K562 (cell line): ENCODE measurements around the gene PTPMT1. TPM values are rescaled to one million over a fixed set of nuclear protein-coding genes. Genes with fewer than 3 reads are reported as not detected.

Experiments
- ARID1B ChIP-seq: fragments of 450-650 bp; IDR thresholded peaks from 2 replicates; pipeline ENCODE4 v1.6.1; 2016; ENCODE audit warnings: antibody characterized with exemption, mild to moderate bottlenecking, inconsistent platforms
- ATF2 ChIP-seq: sonication (generic); formaldehyde crosslinking; IDR thresholded peaks from 2 replicates; pipeline ENCODE4 v1.8.1; 2022; ENCODE audit warnings: missing genetic modification reagents
- CBX3 ChIP-seq, 2 experiments: IDR thresholded peaks; 1 replicate in 1 of 2; 2 replicates in 1 of 2; pipeline ENCODE4 v1.6.1; 2012; ENCODE audit warnings: inconsistent platforms in 2 of 2, low read length in 2 of 2, borderline replicate concordance in 1 of 2, control low read depth in 1 of 2
- DACH1 ChIP-seq: fragments of 450-650 bp; IDR thresholded peaks from 2 replicates; pipeline ENCODE4 v1.6.1; 2018; ENCODE audit not compliant: partially characterized antibody
- HSF4 ChIP-seq: fragments of 250-450 bp; sonication (Bioruptor Pico); IDR thresholded peaks from 2 replicates; pipeline ENCODE4 v2.1.2; 2022; ENCODE audit warnings: mild to moderate bottlenecking, moderate library complexity, borderline replicate concordance
- LCOR ChIP-seq: sonication (generic); formaldehyde crosslinking; IDR thresholded peaks from 2 replicates; pipeline ENCODE4 v1.8.0; 2022; ENCODE audit warnings: mild to moderate bottlenecking, missing genetic modification reagents
- MAX ChIP-seq: sonication (generic); formaldehyde crosslinking; IDR thresholded peaks from 2 replicates; pipeline ENCODE4 v1.9.0; 2022; ENCODE audit warnings: mild to moderate bottlenecking, missing genetic modification reagents
- MNT ChIP-seq, 2 experiments: fragments of 450-650 bp; conservative IDR thresholded peaks; 2 replicates each; pipeline ENCODE4 v1.6.1; 2017; ENCODE audit warnings: mild to moderate bottlenecking in 2 of 2, moderate library complexity in 2 of 2
- PHF21A ChIP-seq: fragments of 450-650 bp; IDR thresholded peaks from 2 replicates; pipeline ENCODE4 v1.6.1; 2017; ENCODE audit warnings: low read depth, borderline replicate concordance
- POLR2H ChIP-seq: IDR thresholded peaks from 2 replicates; pipeline ENCODE4 v1.6.1; 2016; ENCODE audit warnings: missing genetic modification characterization, low read depth, mild to moderate bottlenecking, control low read depth, missing compliant biosample characterization, moderate library complexity
- PRMT5 ChIP-seq: sonication (generic); formaldehyde crosslinking; IDR thresholded peaks from 2 replicates; pipeline ENCODE4 v1.5.0; 2020; ENCODE audit warnings: missing genetic modification reagents
- RBM34 ChIP-seq: fragments of 200-400 bp; formaldehyde crosslinking; IDR thresholded peaks from 2 replicates; pipeline ENCODE4 v1.6.1; 2018; ENCODE audit warnings: low read length, borderline replicate concordance; ENCODE audit not compliant: insufficient read depth
- RCOR1 ChIP-seq, 2 experiments: IDR thresholded peaks; 2 replicates each; pipeline ENCODE4 v1.6.1; 2012; ENCODE audit warnings: low read depth in 2 of 2, low read length in 2 of 2, borderline replicate concordance in 1 of 2, improper control_type of control experiment in 1 of 2
- SRSF9 ChIP-seq: fragments of 200-400 bp; formaldehyde crosslinking; IDR thresholded peaks from 2 replicates; pipeline ENCODE4 v1.6.1; 2017; ENCODE audit warnings: low read depth, low read length, borderline replicate concordance
- THAP12 ChIP-seq: fragments of 250-450 bp; sonication (Bioruptor Pico); IDR thresholded peaks from 2 replicates; pipeline ENCODE4 v1.9.0; 2021; ENCODE audit warnings: mild to moderate bottlenecking, inconsistent platforms
- ZBTB12 ChIP-seq: fragments of 250-450 bp; sonication (Bioruptor Pico); IDR thresholded peaks from 2 replicates; pipeline ENCODE4 v1.4.0; 2020
- ZNF436 ChIP-seq: fragments of 250-450, 450-650 bp; sonication (Bioruptor Pico); formaldehyde crosslinking; IDR thresholded peaks from 2 replicates; pipeline ENCODE4 v1.7.0; 2020; ENCODE audit warnings: mild to moderate bottlenecking
- ZNF507 ChIP-seq: conservative IDR thresholded peaks from 2 replicates; pipeline ENCODE4 v1.6.1; 2017; ENCODE audit warnings: missing genetic modification characterization, missing compliant biosample characterization
- ZNF655 ChIP-seq: fragments of 250-450 bp; sonication (Bioruptor Pico); IDR thresholded peaks from 2 replicates; pipeline ENCODE4 v1.5.0; 2021
- ZNF668 ChIP-seq: fragments of 250-450 bp; sonication (Bioruptor Pico); IDR thresholded peaks from 2 replicates; pipeline ENCODE4 v1.8.0; 2022; ENCODE audit warnings: mild to moderate bottlenecking, inconsistent platforms
- polyA plus RNA-seq, 8 experiments: library from polyadenylated mRNA; depleted of rRNA in 4 of 8; stranded (reverse) in 5 of 8; unstranded in 3 of 8; fragments of >200 nt; fragmentation: Nextera tagmentation in 2 of 8; fragmentation: Illumina TruSeq in 1 of 8; extraction: Ambion mirVana in 2 of 8; extraction: Trizol in 1 of 8; gene quantifications; 2 replicates each; pipeline versions ENCODE4 v1.2.1 to v1.2.3, GENCODE V29; 2011 to 2014; ENCODE audit warnings: inconsistent platforms in 1 of 8, missing spikeins in 1 of 8
- total RNA-seq, 7 experiments: library from RNA; depleted of rRNA in 6 of 7; stranded (reverse); fragments of >200 nt in 6 of 7; fragmentation: Illumina TruSeq in 2 of 7; extraction: Trizol in 2 of 7; gene quantifications; 2 replicates each; pipeline versions ENCODE4 v1.2.1 to v1.2.3, GENCODE V29; 2011 to 2021; ENCODE audit warnings: low replicate concordance in 1 of 7

The PTPMT1 gene
- total and polyA plus RNA-seq, 9 of the 15 experiments (the other 6 are each of a cell fraction or from before 2014, with no cell fraction given): 10.4 to 140 (median 67.2) TPM

GRCh38 chr11:47523490-47524225 is 41.7 kb upstream of the PTPMT1 start (continued):
- TF ChIP-seq ZNF668 (no peak), ZNF436 (CRISPR knock-in tag) (no peak), HSF4 (CRISPR knock-in tag) (no peak), PHF21A (no peak), ZNF507 (tag) (no peak), LCOR (no peak), SRSF9 (no peak), RBM34 (no peak), THAP12 (CRISPR knock-in tag) (no peak), MNT (conservative IDR thresholded peaks at IDR 0.05) (peak in 1 of 2 experiments; percentile 70; a peak in 2 of 4 replicates), ZNF655 (CRISPR knock-in tag) (no peak), POLR2H (tag) (no peak), DACH1 (peak; percentile 65), RCOR1 (IDR thresholded peaks at IDR 0.05; ENCODE audit: borderline replicate concordance in 1 of 2, low read depth in 2 of 2, low read length in 2 of 2) (peak in 1 of 2 experiments; percentile 55; a peak in 1 of 4 replicates), PRMT5 (CRISPR knock-in tag) (no peak), ATF2 (CRISPR knock-in tag) (no peak), CBX3 (IDR thresholded peaks at IDR 0.05; ENCODE audit: borderline replicate concordance in 1 of 2, low read length in 2 of 2) (no peak), ARID1B (peak; percentile 77), ZBTB12 (no peak), MAX (no peak)
